Measurements from ENCODE around the gene PACS2. TPM values are rescaled to one million over a fixed set of nuclear protein-coding genes. Genes with fewer than 3 reads are reported as not detected.

The PACS2 gene
- total and polyA plus RNA-seq, 2 of the 8 experiments (the other 6 are each of a cell fraction or from before 2014, with no cell fraction given): 38.0 to 62.8 TPM

- TF ChIP-seq HDAC6 (IDR thresholded peaks at IDR 0.05; ENCODE audit: low read depth, low read length): no peak
These were observed 32.5 kb downstream of the PACS2 start (continued) for GRCh38 chr14:105346876-105347586.

Data from H1 (cell line).